B cell (primary cell): ENCODE measurements around the gene STX4.

Source experiments
- CTCF ChIP-seq: fragments of 200-600 bp; IDR thresholded peaks from one replicate; pipeline ENCODE4 v1.8.0; 2022; ENCODE audit warnings: antibody characterized with exemption, mild to moderate bottlenecking
- EZH2 ChIP-seq: IDR thresholded peaks from 2 replicates; pipeline ENCODE4 v1.6.1; 2012; ENCODE audit warnings: borderline replicate concordance, low read depth, mild to moderate bottlenecking, moderate library complexity, low read length; ENCODE audit not compliant: insufficient read depth, poor library complexity, severe bottlenecking

GRCh38 chr16:31001507-31002249 is 31.7 kb upstream of the STX4 start:
- TF ChIP-seq CTCF, result no peak
- no peak for TF ChIP-seq EZH2
